IMR-90 (cell line): ENCODE results near the gene CHPF. TPM values are rescaled to one million over a fixed set of nuclear protein-coding genes. Genes with fewer than 3 reads are reported as not detected.
A peak's percentile ranks its signal among the peaks of the same experiment; 100 is the strongest.

ENCODE experiments used
- ATAC-seq: fragments of 200-7000 bp; cut with Tn5 transposase; 2 replicates; pipeline ENCODE4 v1.9.1; 2020; ENCODE audit warnings: low read depth, mild to moderate bottlenecking, moderate library complexity
- BruUV-seq: library from RNA; stranded (reverse); fragments of 400-500 nt; replicated peaks from 2 replicates; lab custom pipeline; 2021; lab: Mats Ljungman, UMichigan
- CTCF ChIA-PET: fragments of 300-600 bp; formaldehyde crosslinking; extraction: SDS; loops from one replicate; lab custom pipeline; 2021; ENCODE audit warnings: antibody characterized with exemption; lab: Yijun Ruan, JAX
- POLR2A ChIA-PET: fragments of 300-600 bp; sonication (Branson Sonifier 250); formaldehyde crosslinking; loops from one replicate; lab custom pipeline; 2022; ENCODE audit warnings: antibody characterized with exemption; ENCODE audit not compliant: unreplicated experiment; lab: Charles Lee
- DNase-seq: peaks from one replicate; pipeline ENCODE4 v3.0.0; 2013
- H2AFZ ChIP-seq: replicated peaks from 2 replicates; pipeline ENCODE3; 2013; ENCODE audit warnings: low read length, mild to moderate bottlenecking; ENCODE audit not compliant: poor library complexity
- H2AK5ac ChIP-seq: 2 replicates; pipeline ENCODE4 v1.6.1; 2013; ENCODE audit warnings: low read depth, low read length, inconsistent platforms
- H2AK9ac ChIP-seq: replicated peaks from 2 replicates; pipeline ENCODE3; 2013; ENCODE audit warnings: mild to moderate bottlenecking, low read depth, low read length, moderate library complexity; ENCODE audit not compliant: poor library complexity
- H2BK120ac ChIP-seq: 2 replicates; pipeline ENCODE4 v1.6.1; 2013; ENCODE audit warnings: low read depth, low read length, inconsistent platforms
- H2BK15ac ChIP-seq: 3 replicates; pipeline ENCODE4 v1.6.1; 2013; ENCODE audit warnings: low read depth, low read length, inconsistent platforms
- H2BK20ac ChIP-seq: 2 replicates; pipeline ENCODE4 v1.6.1; 2013; ENCODE audit warnings: low read depth, mild to moderate bottlenecking, inconsistent platforms, low read length, moderate library complexity
- H2BK5ac ChIP-seq: 2 replicates; pipeline ENCODE4 v1.6.1; 2013; ENCODE audit warnings: mild to moderate bottlenecking, low read depth, low read length, inconsistent platforms; ENCODE audit not compliant: poor library complexity, severe bottlenecking
- H3K14ac ChIP-seq: replicated peaks from 2 replicates; pipeline ENCODE4 v1.6.1; 2013; ENCODE audit warnings: low read depth, low read length, inconsistent platforms
- H3K18ac ChIP-seq: 2 replicates; pipeline ENCODE4 v1.6.1; 2013; ENCODE audit warnings: low read depth, low read length, control low read depth
- H3K23ac ChIP-seq: 2 replicates; pipeline ENCODE4 v1.6.1; 2013; ENCODE audit warnings: low read depth, low read length, inconsistent platforms
- H3K27ac ChIP-seq: 2 replicates; pipeline ENCODE4 v1.5.1; 2013; ENCODE audit warnings: mild to moderate bottlenecking, control low read depth, low read length; ENCODE audit not compliant: insufficient read depth
- H3K27me3 ChIP-seq: 2 replicates; pipeline ENCODE4 v1.6.1; 2013; ENCODE audit warnings: low read length; ENCODE audit not compliant: control insufficient read depth, insufficient read depth
- H3K36me3 ChIP-seq: 2 replicates; pipeline ENCODE4 v1.6.1; 2013; ENCODE audit warnings: low read length, mixed read lengths; ENCODE audit not compliant: control insufficient read depth, insufficient read depth
- H3K4ac ChIP-seq: 2 replicates; pipeline ENCODE4 v1.6.1; 2013; ENCODE audit warnings: low read depth, low read length, inconsistent platforms
- H3K4me1 ChIP-seq: 2 replicates; pipeline ENCODE4 v1.6.1; 2013; ENCODE audit warnings: low read length, mixed read lengths; ENCODE audit not compliant: control insufficient read depth, insufficient read depth
- H3K4me2 ChIP-seq: 2 replicates; pipeline ENCODE4 v1.6.1; 2013; ENCODE audit warnings: low read depth, mild to moderate bottlenecking, control low read depth, low read length, moderate library complexity
- H3K4me3 ChIP-seq: 2 replicates; pipeline ENCODE4 v1.5.1; 2013; ENCODE audit warnings: low read depth, mild to moderate bottlenecking, control low read depth, low read length, moderate library complexity; ENCODE audit not compliant: insufficient read depth
- H3K56ac ChIP-seq: 2 replicates; pipeline ENCODE4 v1.6.1; 2013; ENCODE audit warnings: low read length, inconsistent platforms; ENCODE audit not compliant: insufficient read depth; ENCODE audit errors: extremely low read depth
- H3K79me1 ChIP-seq, 2 experiments: 2 replicates each; pipeline ENCODE4 v1.6.1; 2013; ENCODE audit warnings: low read length in 2 of 2, inconsistent platforms in 1 of 2, low read depth in 1 of 2
- H3K9ac ChIP-seq: 2 replicates; pipeline ENCODE4 v1.6.1; 2013; ENCODE audit warnings: low read depth, low read length, control low read depth
- H3K9me1 ChIP-seq: 2 replicates; pipeline ENCODE4 v1.6.1; 2013; ENCODE audit warnings: low read length, inconsistent platforms; ENCODE audit not compliant: insufficient read depth
- H3K9me3 ChIP-seq: 2 replicates; pipeline ENCODE4 v1.6.1; 2013; ENCODE audit warnings: low read length; ENCODE audit not compliant: control insufficient read depth, insufficient read depth
- H4K20me1 ChIP-seq: 2 replicates; pipeline ENCODE4 v1.6.1; 2013; ENCODE audit warnings: low read length, inconsistent platforms; ENCODE audit not compliant: insufficient read depth
- H4K5ac ChIP-seq: 2 replicates; pipeline ENCODE4 v1.6.1; 2013; ENCODE audit warnings: mild to moderate bottlenecking, low read depth, low read length, control low read depth
- H4K8ac ChIP-seq, 2 experiments: 2 replicates each; pipeline ENCODE4 v1.6.1; 2013; ENCODE audit warnings: low read depth in 2 of 2, low read length in 2 of 2, control low read depth in 1 of 2, inconsistent platforms in 1 of 2
- H4K91ac ChIP-seq: 2 replicates; pipeline ENCODE4 v1.6.1; 2013; ENCODE audit warnings: low read depth, low read length, inconsistent platforms; ENCODE audit not compliant: insufficient read depth
- BHLHE40 ChIP-seq: fragments of 150-350 bp; IDR thresholded peaks from 2 replicates; pipeline ENCODE4 v1.6.1; 2016; ENCODE audit warnings: mild to moderate bottlenecking, low read depth, low read length
- CEBPB ChIP-seq: IDR thresholded peaks from 2 replicates; pipeline ENCODE4 v1.6.1; 2012; ENCODE audit warnings: low read depth, low read length, improper control_type of control experiment
- CHD1 ChIP-seq: IDR thresholded peaks from 2 replicates; pipeline ENCODE4 v1.6.1; 2012; ENCODE audit warnings: low read depth, low read length, improper control_type of control experiment
- FOS ChIP-seq: fragments of 150-350 bp; IDR thresholded peaks from 2 replicates; pipeline ENCODE4 v1.6.1; 2016; ENCODE audit warnings: low read depth, low read length
- MAFK ChIP-seq: IDR thresholded peaks from 2 replicates; pipeline ENCODE4 v1.6.1; 2012; ENCODE audit warnings: low read depth, low read length, improper control_type of control experiment
- MAZ ChIP-seq: IDR thresholded peaks from 2 replicates; pipeline ENCODE4 v1.6.1; 2012; ENCODE audit warnings: low read depth, mild to moderate bottlenecking, low read length, improper control_type of control experiment, moderate library complexity, borderline replicate concordance
- MXI1 ChIP-seq: IDR thresholded peaks from 2 replicates; pipeline ENCODE4 v1.6.1; 2012; ENCODE audit warnings: low read depth, mild to moderate bottlenecking, low read length, moderate library complexity, borderline replicate concordance
- RCOR1 ChIP-seq: IDR thresholded peaks from 2 replicates; pipeline ENCODE4 v1.6.1; 2012; ENCODE audit warnings: mild to moderate bottlenecking, low read length, improper control_type of control experiment; ENCODE audit not compliant: insufficient replicate concordance
- RFX5 ChIP-seq: IDR thresholded peaks from 2 replicates; pipeline ENCODE4 v1.8.0; 2012; ENCODE audit warnings: low read depth, mild to moderate bottlenecking, low read length, moderate library complexity
- WGBS, 2 experiments: methylation state at CpG; one replicate each; pipeline versions ENCODE4 v1.1.5 to v1.1.7; 2013; ENCODE audit warnings: missing lambda C conversion rate in 2 of 2; ENCODE audit not compliant: insufficient read length in 1 of 2; ENCODE audit errors: extremely low coverage in 2 of 2; 5-methylcytosine and 5-hydroxymethylcytosine counted together
- dilution Hi-C: fragments of 300-500 bp; cut with HindIII; formaldehyde crosslinking; loops from one replicate; pipeline ENCODE4 v1.14.3; 2018; ENCODE audit warnings: low sequenced_read_pairs; ENCODE audit not compliant: unreplicated experiment
- in situ Hi-C: fragments of 300-500 bp; cut with MboI; formaldehyde crosslinking; loops from 3 replicates; pipeline ENCODE4 v1.14.3; 2019; ENCODE audit warnings: low sequenced_read_pairs, inconsistent platforms, mixed read lengths
- intact Hi-C: fragments of 100-400 bp; cut with micrococcal nuclease; formaldehyde crosslinking; loops from 2 replicates; pipeline ENCODE4 v1.10.0; 2022
- polyA plus RNA-seq, 3 experiments: library from polyadenylated mRNA; depleted of rRNA; stranded (reverse); fragments of >200 nt; gene quantifications; 2 replicates each; pipeline ENCODE4 v1.2.3, GENCODE V29; 2012; ENCODE audit warnings: low replicate concordance in 1 of 3
- total RNA-seq: library from RNA; depleted of rRNA; stranded (reverse); fragments of >200 nt; gene quantifications from 2 replicates; pipeline ENCODE4 v1.2.3, GENCODE V29; 2012
- TF ChIP-seq, protein P1 (sequence below): fragments of 150-350 bp; IDR thresholded peaks from 2 replicates; pipeline ENCODE4 v1.6.1; 2016; ENCODE audit warnings: low read depth, mild to moderate bottlenecking, low read length, moderate library complexity, borderline replicate concordance
- TF ChIP-seq, protein P2 (sequence below): fragments of 150-350 bp; IDR thresholded peaks from 2 replicates; pipeline ENCODE4 v1.6.1; 2017; ENCODE audit warnings: mild to moderate bottlenecking, antibody characterized with exemption, low read length, low read depth
- TF ChIP-seq, protein P3 (sequence below): conservative IDR thresholded peaks from 2 replicates; pipeline ENCODE4 v1.5.1; 2012; ENCODE audit warnings: mild to moderate bottlenecking, low read depth, low read length, improper control_type of control experiment

Gene CHPF
- total and polyA plus RNA-seq, 2 of the 4 experiments (the other 2 are of a cell fraction): 24.0 to 115 TPM

GRCh38 chr2:219521066-219521880 is 22.3 kb downstream of the CHPF start (continued):
- TF ChIP-seq, protein P1, sequence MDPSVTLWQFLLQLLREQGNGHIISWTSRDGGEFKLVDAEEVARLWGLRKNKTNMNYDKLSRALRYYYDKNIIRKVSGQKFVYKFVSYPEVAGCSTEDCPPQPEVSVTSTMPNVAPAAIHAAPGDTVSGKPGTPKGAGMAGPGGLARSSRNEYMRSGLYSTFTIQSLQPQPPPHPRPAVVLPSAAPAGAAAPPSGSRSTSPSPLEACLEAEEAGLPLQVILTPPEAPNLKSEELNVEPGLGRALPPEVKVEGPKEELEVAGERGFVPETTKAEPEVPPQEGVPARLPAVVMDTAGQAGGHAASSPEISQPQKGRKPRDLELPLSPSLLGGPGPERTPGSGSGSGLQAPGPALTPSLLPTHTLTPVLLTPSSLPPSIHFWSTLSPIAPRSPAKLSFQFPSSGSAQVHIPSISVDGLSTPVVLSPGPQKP: no peak

GRCh38 chr2:219520079-219520478 is 23.5 kb downstream of the CHPF start:
- Histone ChIP-seq H3K79me1 (no peaks in the 10 kb centered on the region), H3K14ac (no peak overlapping the region), H3K18ac (no peak overlapping the region), H4K5ac (no peak overlapping the region), H2BK15ac (no peak overlapping the region), H2AFZ (no peak overlapping the region), H3K27ac (no peak overlapping the region), H4K91ac (no peak overlapping the region), H3K23ac (no peak overlapping the region), H2AK5ac (peak overlapping the region; percentile 27; the same call in 1 of the 2 replicates), H3K4me3 (no peak overlapping the region), H3K27me3 (peaks cover 41% of the 10 kb centered on the region), H3K9me1 (no peaks in the 10 kb centered on the region), H2BK20ac (no peak overlapping the region), H3K4ac (no peak overlapping the region), H4K20me1 (no peaks in the 10 kb centered on the region; the same call in 1 of the 2 replicates), H4K8ac (no peak overlapping the region), H2AK9ac (no peak overlapping the region), H2BK5ac (no peak overlapping the region), H3K9me3 (no peaks in the 10 kb centered on the region), H3K4me2 (no peak overlapping the region), H2BK120ac (no peak overlapping the region), H3K56ac (no peak overlapping the region), H3K9ac (no peak overlapping the region), H3K36me3 (no peaks in the 10 kb centered on the region), H3K4me1 (peaks cover 16% of the 10 kb centered on the region)
- DNase-seq (no peak), ATAC-seq (no peak)
- dilution Hi-C loops (no loop called here), in situ Hi-C loops (no loop called here), intact Hi-C loops (loop anchor here (5.0 kb wide), 1 partner anchor 63 kb away; no protein-coding TSS in a partner anchor)
- CTCF ChIA-PET: interaction anchor here (1.1 to 2.9 kb wide), 6 partner anchors 10 to 117 kb away, joined by 3 to 17 read pairs (median 10); a partner anchor contains a TSS
- POLR2A ChIA-PET: no interaction called here
- BruUV-seq: no TSS peak
- 88% methylated on average over 5 of the region's 8 CpGs; no CpG with 5 or more reads in 1 of the 2 experiments for WGBS, 2 experiments
- no peak for TF ChIP-seq CHD1
- no peak for TF ChIP-seq BHLHE40
- no peak for TF ChIP-seq RCOR1
- no peak for TF ChIP-seq MAFK
- TF ChIP-seq CEBPB: no peak
- TF ChIP-seq FOS: no peak
- TF ChIP-seq, protein P2, sequence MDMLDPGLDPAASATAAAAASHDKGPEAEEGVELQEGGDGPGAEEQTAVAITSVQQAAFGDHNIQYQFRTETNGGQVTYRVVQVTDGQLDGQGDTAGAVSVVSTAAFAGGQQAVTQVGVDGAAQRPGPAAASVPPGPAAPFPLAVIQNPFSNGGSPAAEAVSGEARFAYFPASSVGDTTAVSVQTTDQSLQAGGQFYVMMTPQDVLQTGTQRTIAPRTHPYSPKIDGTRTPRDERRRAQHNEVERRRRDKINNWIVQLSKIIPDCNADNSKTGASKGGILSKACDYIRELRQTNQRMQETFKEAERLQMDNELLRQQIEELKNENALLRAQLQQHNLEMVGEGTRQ: no peak
- TF ChIP-seq, protein P3, sequence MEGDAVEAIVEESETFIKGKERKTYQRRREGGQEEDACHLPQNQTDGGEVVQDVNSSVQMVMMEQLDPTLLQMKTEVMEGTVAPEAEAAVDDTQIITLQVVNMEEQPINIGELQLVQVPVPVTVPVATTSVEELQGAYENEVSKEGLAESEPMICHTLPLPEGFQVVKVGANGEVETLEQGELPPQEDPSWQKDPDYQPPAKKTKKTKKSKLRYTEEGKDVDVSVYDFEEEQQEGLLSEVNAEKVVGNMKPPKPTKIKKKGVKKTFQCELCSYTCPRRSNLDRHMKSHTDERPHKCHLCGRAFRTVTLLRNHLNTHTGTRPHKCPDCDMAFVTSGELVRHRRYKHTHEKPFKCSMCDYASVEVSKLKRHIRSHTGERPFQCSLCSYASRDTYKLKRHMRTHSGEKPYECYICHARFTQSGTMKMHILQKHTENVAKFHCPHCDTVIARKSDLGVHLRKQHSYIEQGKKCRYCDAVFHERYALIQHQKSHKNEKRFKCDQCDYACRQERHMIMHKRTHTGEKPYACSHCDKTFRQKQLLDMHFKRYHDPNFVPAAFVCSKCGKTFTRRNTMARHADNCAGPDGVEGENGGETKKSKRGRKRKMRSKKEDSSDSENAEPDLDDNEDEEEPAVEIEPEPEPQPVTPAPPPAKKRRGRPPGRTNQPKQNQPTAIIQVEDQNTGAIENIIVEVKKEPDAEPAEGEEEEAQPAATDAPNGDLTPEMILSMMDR: no peak
- TF ChIP-seq RFX5: no peak
- TF ChIP-seq MAZ: no peak
- no peak for TF ChIP-seq MXI1
